GM12892 (cell line): ENCODE measurements around the gene BANF2.

ENCODE experiments used
- POLR2A ChIP-seq: IDR thresholded peaks from 2 replicates; pipeline ENCODE4 v1.6.1; 2011; ENCODE audit warnings: low read depth, low read length, control low read depth
- POLR2AphosphoS5 ChIP-seq: IDR thresholded peaks from 2 replicates; pipeline ENCODE4 v1.6.1; 2011; ENCODE audit warnings: low read depth, low read length, control low read depth
- TAF1 ChIP-seq: IDR thresholded peaks from 2 replicates; pipeline ENCODE4 v1.6.1; 2011; ENCODE audit warnings: low read depth, mild to moderate bottlenecking, control low read depth, low read length, borderline replicate concordance

DNA sequence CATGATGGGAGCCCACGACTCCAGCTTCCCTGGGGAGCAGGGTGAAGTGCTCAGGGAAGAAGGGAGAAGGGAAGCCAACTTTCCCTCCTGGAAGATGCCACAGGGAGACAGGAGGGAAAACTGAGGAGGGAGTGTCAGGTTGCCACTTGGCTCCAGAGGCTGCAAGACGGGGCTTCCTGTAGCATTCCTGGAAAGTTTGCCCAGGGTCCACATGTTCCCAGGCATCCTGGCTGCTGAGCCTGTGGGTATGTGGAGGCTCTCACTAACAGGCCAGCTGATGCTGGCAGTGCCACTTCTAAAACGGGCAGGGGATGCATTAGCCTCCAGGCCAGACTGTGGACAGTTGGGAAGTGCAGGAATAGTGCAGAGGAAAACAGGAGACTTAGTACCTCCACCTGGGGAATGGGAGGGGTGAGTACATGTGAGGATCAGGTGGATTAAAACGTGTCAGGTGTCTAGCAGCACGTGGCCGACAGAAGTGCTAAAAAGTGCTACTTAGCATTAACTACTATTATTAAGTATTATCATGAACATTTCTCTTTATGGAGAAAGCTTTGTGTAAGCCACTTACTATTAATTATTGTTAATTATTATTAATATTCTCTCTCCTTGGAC lies 33.2 kb downstream of the BANF2 start:
- no peak for TF ChIP-seq TAF1
- TF ChIP-seq POLR2A = no peak
- no peak for TF ChIP-seq POLR2AphosphoS5
